ENCODE results near the gene EXOC6B. TPM values are rescaled to one million over a fixed set of nuclear protein-coding genes. Genes with fewer than 3 reads are reported as not detected.

Gene EXOC6B
- total RNA-seq, 1 experiment from 2014 or later = 40.1 TPM

- H3K4me3 Mint-ChIP-seq = no peak overlapping the region
- TF ChIP-seq CTCF (conservative IDR thresholded peaks at IDR 0.05) = no peak
- peaks cover 11 to 14% of the 10 kb centered on the region in 2 experiments for H3K4me1 Mint-ChIP-seq
Measured at GRCh38 chr2:72238311-72238710, 587.5 kb downstream of the EXOC6B start.

More at GRCh38 chr2:72238311-72238710, 587.5 kb downstream of the EXOC6B start:
- Histone ChIP-seq H4K8ac (replicated peaks; ENCODE audit: insufficient read length, low read depth, low read length) (no peak overlapping the region), H3K79me1 (ENCODE audit: insufficient read depth, low read depth, low read length, poor library complexity, severe bottlenecking) (no peaks in the 10 kb centered on the region), H2BK12ac (ENCODE audit: insufficient read length, low read depth, low read length) (no peak overlapping the region), H2AFZ (ENCODE audit: low read length) (no peak overlapping the region), H3K56ac (ENCODE audit: insufficient read length, low read depth, low read length) (no peak overlapping the region), H4K5ac (ENCODE audit: insufficient read length, low read depth, low read length) (no peak overlapping the region), H3K79me2 (ENCODE audit: insufficient read depth, low read length) (no peaks in the 10 kb centered on the region), H3K14ac (ENCODE audit: insufficient read depth, low read length) (no peak overlapping the region), H3K27ac (ENCODE audit: insufficient read length, low read depth, low read length) (no peak overlapping the region), H3K23me2 (ENCODE audit: insufficient read length, low read depth, low read length, poor library complexity, severe bottlenecking) (no peaks in the 10 kb centered on the region), H2BK5ac (ENCODE audit: insufficient read length, low read length) (no peak overlapping the region), H2BK15ac (ENCODE audit: low read depth, low read length) (no peak overlapping the region), H3K23ac (ENCODE audit: insufficient read length, low read depth, low read length) (no peak overlapping the region), H2AK5ac (ENCODE audit: insufficient read length, low read length) (no peak overlapping the region), H3K9me3 (ENCODE audit: control insufficient read depth, low read depth, low read length) (no peaks in the 10 kb centered on the region), H4K20me1 (ENCODE audit: control insufficient read depth, insufficient read depth, insufficient read length) (no peaks in the 10 kb centered on the region), H4K91ac (ENCODE audit: insufficient read length, low read depth, low read length) (no peak overlapping the region), H3K4ac (ENCODE audit: low read depth, low read length) (no peak overlapping the region), H3K4me1 (ENCODE audit: insufficient read depth, low read length) (peaks cover 2% of the 10 kb centered on the region; the same call in 1 of the 2 replicates), H3K27me3 (ENCODE audit: insufficient read depth, low read length) (no peaks in the 10 kb centered on the region), H3K18ac (ENCODE audit: insufficient read length, low read depth, low read length) (no peak overlapping the region), H3K9ac (ENCODE audit: extremely low read depth, insufficient read length, low read length) (no peak overlapping the region), H2BK120ac (ENCODE audit: low read depth, low read length, poor library complexity, severe bottlenecking) (no peak overlapping the region), H3T11ph (ENCODE audit: low read length) (no peak overlapping the region), H3K4me2 (ENCODE audit: insufficient read depth, insufficient read length, low read length) (no peak overlapping the region), H2BK20ac (ENCODE audit: low read depth, low read length, poor library complexity, severe bottlenecking) (no peak overlapping the region)
- H3K9me3 Mint-ChIP-seq = no peaks in the 10 kb centered on the region
- H3K36me3 Mint-ChIP-seq (ENCODE audit: insufficient read depth in 1 of 3, low read depth in 3 of 3) = no peaks in the 10 kb centered on the region
- no peak overlapping the region for H3K27ac Mint-ChIP-seq
- H3K27me3 Mint-ChIP-seq (ENCODE audit: low read depth) = no peaks in the 10 kb centered on the region
- no peak for DNase-seq
